HEK293 (cell line): ENCODE data around the gene STK35.

Source experiments
- CTCF ChIA-PET: fragments of 350-600 bp; formaldehyde crosslinking; extraction: SDS; loops from one replicate; lab custom pipeline; 2021; ENCODE audit warnings: antibody characterized with exemption; lab: Yijun Ruan, JAX
- POLR2A ChIA-PET: fragments of 300-600 bp; formaldehyde crosslinking; extraction: SDS; loops from one replicate; lab custom pipeline; 2020; ENCODE audit warnings: antibody characterized with exemption, inconsistent platforms; lab: Yijun Ruan, JAX
- H3K27ac ChIP-seq: fragments of 200-500 bp; sonication (Bioruptor generic); 2 replicates; pipeline ENCODE4 v1.5.1; 2014; ENCODE audit warnings: low read depth, low read length, control low read depth, inconsistent platforms; ENCODE audit errors: extremely low read depth
- H3K36me3 ChIP-seq, 2 experiments: fragments of 200-500 bp in 1 of 2; sonication (Bioruptor generic) in 1 of 2; 1 replicate in 1 of 2; 2 replicates in 1 of 2; pipeline ENCODE4 v1.5.1; 2014 to 2017; ENCODE audit warnings: inconsistent platforms in 2 of 2, low read length in 2 of 2; ENCODE audit not compliant: control insufficient read depth in 2 of 2, insufficient read depth in 1 of 2
- H3K4me1 ChIP-seq: fragments of 200-500 bp; sonication (Bioruptor generic); 2 replicates; pipeline ENCODE4 v1.5.1; 2014; ENCODE audit warnings: mild to moderate bottlenecking, low read length, inconsistent platforms; ENCODE audit not compliant: control insufficient read depth, insufficient read depth
- H3K4me3 ChIP-seq: 2 replicates; pipeline ENCODE4 v1.5.1; 2011; ENCODE audit warnings: low read depth, mild to moderate bottlenecking, control low read depth, low read length, moderate library complexity
- H3K9me3 ChIP-seq: fragments of 200-500 bp; sonication (Bioruptor generic); 2 replicates; pipeline ENCODE4 v1.5.1; 2014; ENCODE audit warnings: low read depth, low read length, inconsistent platforms; ENCODE audit not compliant: control insufficient read depth, insufficient read depth
- MEIS1 ChIP-seq: sonication (generic); formaldehyde crosslinking; IDR thresholded peaks from 2 replicates; pipeline ENCODE4 v1.8.1; 2022; ENCODE audit warnings: missing genetic modification reagents, mild to moderate bottlenecking, borderline replicate concordance
- SCRT1 ChIP-seq: fragments of 450-650 bp; formaldehyde crosslinking; IDR thresholded peaks from 2 replicates; pipeline ENCODE4 v1.5.1; 2016; ENCODE audit warnings: missing biosample characterization, missing genetic modification characterization, borderline replicate concordance
- SCRT2 ChIP-seq: fragments of 450-650 bp; formaldehyde crosslinking; IDR thresholded peaks from 2 replicates; pipeline ENCODE4 v1.5.1; 2016; ENCODE audit warnings: missing biosample characterization, missing genetic modification characterization
- ZBTB17 ChIP-seq: fragments of 450-650 bp; formaldehyde crosslinking; IDR thresholded peaks from 2 replicates; pipeline ENCODE4 v1.5.1; 2016; ENCODE audit warnings: missing biosample characterization, missing genetic modification characterization
- ZNF112 ChIP-seq: fragments of 450-650 bp; formaldehyde crosslinking; IDR thresholded peaks from 2 replicates; pipeline ENCODE4 v1.5.0; 2017; ENCODE audit warnings: missing biosample characterization, missing genetic modification characterization
- ZNF138 ChIP-seq: fragments of 450-650 bp; formaldehyde crosslinking; IDR thresholded peaks from 2 replicates; pipeline ENCODE4 v1.5.1; 2016; ENCODE audit warnings: missing biosample characterization, missing genetic modification characterization, borderline replicate concordance
- ZNF148 ChIP-seq: fragments of 450-650 bp; formaldehyde crosslinking; IDR thresholded peaks from 2 replicates; pipeline ENCODE4 v1.5.0; 2017; ENCODE audit warnings: missing biosample characterization, missing genetic modification characterization, borderline replicate concordance
- ZNF184 ChIP-seq: fragments of 450-650 bp; IDR thresholded peaks from 2 replicates; pipeline ENCODE4 v1.5.1; 2018; ENCODE audit warnings: missing biosample characterization, mild to moderate bottlenecking, missing genetic modification characterization
- ZNF248 ChIP-seq: fragments of 450-650 bp; formaldehyde crosslinking; IDR thresholded peaks from 2 replicates; pipeline ENCODE4 v1.5.1; 2017; ENCODE audit warnings: missing biosample characterization, missing genetic modification characterization
- ZNF341 ChIP-seq: fragments of 450-650 bp; formaldehyde crosslinking; IDR thresholded peaks from 2 replicates; pipeline ENCODE4; 2016; ENCODE audit warnings: low read depth, missing biosample characterization, missing genetic modification characterization
- ZNF391 ChIP-seq: fragments of 450-650 bp; formaldehyde crosslinking; IDR thresholded peaks from 2 replicates; pipeline ENCODE4 v1.5.1; 2016; ENCODE audit warnings: low read depth, missing biosample characterization, missing genetic modification characterization, borderline replicate concordance
- ZNF398 ChIP-seq: fragments of 450-650 bp; formaldehyde crosslinking; IDR thresholded peaks from 2 replicates; pipeline ENCODE4 v1.5.1; 2017; ENCODE audit warnings: missing biosample characterization, missing genetic modification characterization
- ZNF423 ChIP-seq: fragments of 450-650 bp; formaldehyde crosslinking; IDR thresholded peaks from 2 replicates; pipeline ENCODE4 v1.5.1; 2016; ENCODE audit warnings: missing biosample characterization, missing genetic modification characterization
- ZNF449 ChIP-seq: fragments of 450-650 bp; formaldehyde crosslinking; IDR thresholded peaks from 2 replicates; pipeline ENCODE4 v1.5.1; 2017; ENCODE audit warnings: missing biosample characterization, mild to moderate bottlenecking, missing genetic modification characterization, moderate library complexity
- ZNF585B ChIP-seq: fragments of 450-650 bp; formaldehyde crosslinking; IDR thresholded peaks from 2 replicates; pipeline ENCODE4 v1.5.1; 2016; ENCODE audit warnings: missing biosample characterization, missing genetic modification characterization
- ZNF629 ChIP-seq: fragments of 450-650 bp; formaldehyde crosslinking; IDR thresholded peaks from 2 replicates; pipeline ENCODE4 v1.5.1; 2017; ENCODE audit warnings: missing biosample characterization, missing genetic modification characterization
- ZNF658 ChIP-seq: fragments of 450-650 bp; formaldehyde crosslinking; IDR thresholded peaks from 2 replicates; pipeline ENCODE4; 2016; ENCODE audit warnings: missing biosample characterization, missing genetic modification characterization
- ZSCAN4 ChIP-seq: fragments of 450-650 bp; formaldehyde crosslinking; IDR thresholded peaks from 2 replicates; pipeline ENCODE4 v1.5.1; 2017; ENCODE audit warnings: missing biosample characterization, missing genetic modification characterization
- TF ChIP-seq, protein P1 (sequence below): fragments of 450-650 bp; formaldehyde crosslinking; IDR thresholded peaks from 2 replicates; pipeline ENCODE4 v1.5.1; 2016; ENCODE audit warnings: missing biosample characterization, missing genetic modification characterization

The STK35 gene

DNA sequence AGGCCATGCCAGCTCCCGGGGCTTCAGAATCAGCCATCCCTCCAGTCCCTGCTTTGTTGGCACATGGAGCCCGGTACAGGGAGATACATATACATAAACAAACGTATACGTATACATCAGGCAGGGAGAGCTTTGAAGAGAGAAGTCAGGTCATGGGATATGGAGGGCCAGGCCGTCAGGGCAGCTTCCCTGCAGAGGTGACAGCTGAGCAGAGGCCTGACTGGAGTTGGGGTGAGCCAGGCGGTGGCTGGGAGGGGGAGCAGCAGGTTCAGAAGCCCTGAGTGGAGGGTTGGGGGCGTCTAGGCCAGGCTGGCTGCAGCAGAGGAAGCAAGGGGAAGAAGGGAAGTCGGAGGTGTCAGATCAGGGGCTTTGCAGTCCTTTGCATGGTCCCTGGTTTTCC, 61.7 kb downstream of the STK35 start (continued):
- TF ChIP-seq ZNF398 (tag by site-specific recombination), result no peak
- TF ChIP-seq SCRT2 (tag by site-specific recombination), result no peak
- no peak for TF ChIP-seq ZNF341
- no peak for TF ChIP-seq ZNF423 (tag by site-specific recombination)
- TF ChIP-seq ZNF629 (tag by site-specific recombination), result no peak
- no peak for TF ChIP-seq ZNF148 (tag by site-specific recombination)
- TF ChIP-seq ZNF391 (tag by site-specific recombination), result no peak
- no peak for TF ChIP-seq ZNF585B

- TF ChIP-seq ZNF184 (tag by site-specific recombination) (no peak), ZNF449 (tag by site-specific recombination) (peak; percentile 88)
- Histone ChIP-seq H3K4me1 (no peaks in the 10 kb centered on the region), H3K36me3 (no peaks in the 10 kb centered on the region), H3K27ac (no peak overlapping the region), H3K9me3 (no peaks in the 10 kb centered on the region), H3K4me3 (no peak overlapping the region)
- POLR2A ChIA-PET, result no interaction called here
- CTCF ChIA-PET, result interaction anchor here (1.4 to 4.0 kb wide), 2 partner anchors 8 to 199 kb away, joined by 3 to 33 read pairs; no protein-coding TSS in a partner anchor
Measured at GRCh38 chr20:2163757-2164156, 62.1 kb downstream of the STK35 start.

DNA sequence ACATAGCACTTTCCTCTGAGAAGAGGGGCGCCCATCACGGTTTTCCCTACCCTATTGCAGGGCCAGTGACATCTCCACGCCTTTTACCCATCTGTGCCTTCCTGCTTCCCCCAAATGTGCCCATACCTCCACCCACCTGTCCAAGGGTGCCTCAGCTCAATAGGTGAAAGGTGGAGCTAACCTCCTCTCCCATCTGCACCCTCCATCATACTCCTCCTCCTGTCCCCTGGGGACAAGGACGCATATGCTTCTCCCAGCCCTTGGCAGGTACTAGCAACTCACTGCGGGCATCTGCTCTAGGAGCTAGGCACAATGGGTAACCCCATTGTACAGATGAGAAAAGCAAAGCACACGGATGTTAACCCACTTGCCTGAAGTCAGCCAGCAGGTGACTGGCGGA, 62.8 kb downstream of the STK35 start:
- no peaks in the 10 kb centered on the region for H3K36me3 ChIP-seq
- POLR2A ChIA-PET, result no interaction called here
- TF ChIP-seq ZNF138 (tag by site-specific recombination) (no peak), SCRT2 (tag by site-specific recombination) (peak; percentile 61; the same call in 1 of the 2 replicates), ZNF112 (tag by site-specific recombination) (no peak), ZSCAN4 (tag by site-specific recombination) (no peak), SCRT1 (tag by site-specific recombination) (0 out of 2 replicates have a peak, but pooled peaks have one; percentile 46), ZNF658 (tag by site-specific recombination) (no peak), MEIS1 (CRISPR knock-in tag) (no peak), ZNF248 (no peak), ZBTB17 (tag by site-specific recombination) (no peak)
- TF ChIP-seq, protein P1, sequence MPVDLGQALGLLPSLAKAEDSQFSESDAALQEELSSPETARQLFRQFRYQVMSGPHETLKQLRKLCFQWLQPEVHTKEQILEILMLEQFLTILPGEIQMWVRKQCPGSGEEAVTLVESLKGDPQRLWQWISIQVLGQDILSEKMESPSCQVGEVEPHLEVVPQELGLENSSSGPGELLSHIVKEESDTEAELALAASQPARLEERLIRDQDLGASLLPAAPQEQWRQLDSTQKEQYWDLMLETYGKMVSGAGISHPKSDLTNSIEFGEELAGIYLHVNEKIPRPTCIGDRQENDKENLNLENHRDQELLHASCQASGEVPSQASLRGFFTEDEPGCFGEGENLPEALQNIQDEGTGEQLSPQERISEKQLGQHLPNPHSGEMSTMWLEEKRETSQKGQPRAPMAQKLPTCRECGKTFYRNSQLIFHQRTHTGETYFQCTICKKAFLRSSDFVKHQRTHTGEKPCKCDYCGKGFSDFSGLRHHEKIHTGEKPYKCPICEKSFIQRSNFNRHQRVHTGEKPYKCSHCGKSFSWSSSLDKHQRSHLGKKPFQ (tag by site-specific recombination), result no peak
- H3K4me3 ChIP-seq, result no peak overlapping the region
- no peak overlapping the region for H3K27ac ChIP-seq
- no peaks in the 10 kb centered on the region for H3K9me3 ChIP-seq
- H3K4me1 ChIP-seq, result no peaks in the 10 kb centered on the region
- CTCF ChIA-PET, result no interaction called here
